GM23338 (cell line): Measurements from ENCODE around the gene CDH8. TPM values are rescaled to one million over a fixed set of nuclear protein-coding genes. Genes with fewer than 3 reads are reported as not detected.
A peak's percentile ranks its signal among the peaks of the same experiment; 100 is the strongest.

Source experiments
- ATAC-seq: fragments of 200-7000 bp; cut with Tn5 transposase; 3 replicates; pipeline ENCODE4 v1.9.1; 2020
- DNase-seq: peaks from one replicate; pipeline ENCODE4 v3.0.0-alpha.2; 2015; ENCODE audit warnings: low spot score
- H2AFZ ChIP-seq: fragments of 200-600 bp; sonication (generic); 2 replicates; pipeline ENCODE4 v1.8.0; 2016; ENCODE audit warnings: antibody characterized with exemption, mild to moderate bottlenecking, moderate library complexity
- H3F3A ChIP-seq: fragments of 200-600 bp; sonication (generic); replicated peaks from 2 replicates; pipeline ENCODE4 v1.8.0; 2017; ENCODE audit warnings: antibody characterized with exemption, mixed run types, low read depth
- H3K27ac ChIP-seq: fragments of 200-600 bp; sonication (generic); 2 replicates; pipeline ENCODE4 v1.6.1; 2016; ENCODE audit warnings: low read depth
- H3K27me3 ChIP-seq: fragments of 200-600 bp; sonication (generic); 2 replicates; pipeline ENCODE4 v1.8.0; 2016; ENCODE audit warnings: mild to moderate bottlenecking, mixed run types, moderate library complexity; ENCODE audit not compliant: insufficient read depth
- H3K36me3 ChIP-seq: fragments of 200-600 bp; sonication (generic); 2 replicates; pipeline ENCODE4 v1.8.0; 2016; ENCODE audit warnings: mild to moderate bottlenecking; ENCODE audit not compliant: insufficient read depth
- H3K4me1 ChIP-seq: fragments of 200-600 bp; sonication (generic); 2 replicates; pipeline ENCODE4 v1.8.0; 2016; ENCODE audit warnings: mild to moderate bottlenecking, moderate library complexity; ENCODE audit not compliant: insufficient read depth
- H3K4me2 ChIP-seq: fragments of 200-600 bp; sonication (generic); 2 replicates; pipeline ENCODE4 v1.7.1; 2017; ENCODE audit warnings: mixed run types
- H3K4me3 ChIP-seq: fragments of 200-600 bp; sonication (generic); 2 replicates; pipeline ENCODE4 v1.6.1; 2016; ENCODE audit warnings: mixed run types
- H3K79me2 ChIP-seq: fragments of 200-600 bp; sonication (generic); replicated peaks from 2 replicates; pipeline ENCODE4 v1.8.0; 2017; ENCODE audit warnings: mild to moderate bottlenecking; ENCODE audit not compliant: insufficient read depth
- H3K9me2 ChIP-seq: fragments of 200-600 bp; sonication (generic); 2 replicates; pipeline ENCODE4 v1.8.0; 2017; ENCODE audit not compliant: insufficient read depth
- H4K20me1 ChIP-seq: fragments of 200-600 bp; sonication (generic); replicated peaks from 2 replicates; pipeline ENCODE4 v1.8.0; 2017; ENCODE audit warnings: mild to moderate bottlenecking; ENCODE audit not compliant: insufficient read depth
- H3K27ac Mint-ChIP-seq: 2 replicates; pipeline ENCODE4 v1.8.0; 2020; ENCODE audit warnings: inconsistent platforms, mild to moderate bottlenecking, moderate library complexity, mixed read lengths
- H3K27me3 Mint-ChIP-seq: 3 replicates; pipeline ENCODE4 v1.8.0; 2022; ENCODE audit warnings: low read depth, mild to moderate bottlenecking, moderate library complexity, mixed read lengths, inconsistent platforms; ENCODE audit not compliant: insufficient read depth, poor library complexity
- H3K36me3 Mint-ChIP-seq: 3 replicates; pipeline ENCODE4 v1.8.0; 2021; ENCODE audit warnings: low read depth, mild to moderate bottlenecking, inconsistent platforms, moderate library complexity, mixed read lengths
- H3K4me1 Mint-ChIP-seq: 3 replicates; pipeline ENCODE4 v1.8.0; 2020; ENCODE audit warnings: mild to moderate bottlenecking, inconsistent platforms, mixed read lengths
- H3K4me3 Mint-ChIP-seq: 3 replicates; pipeline ENCODE4 v1.8.0; 2021; ENCODE audit warnings: moderate library complexity, mild to moderate bottlenecking, inconsistent platforms, mixed read lengths
- H3K9me3 Mint-ChIP-seq: 3 replicates; pipeline ENCODE4 v1.8.0; 2020; ENCODE audit warnings: moderate library complexity, mild to moderate bottlenecking, inconsistent platforms, mixed read lengths
- CREB1 ChIP-seq: fragments of 250-450 bp; sonication (Bioruptor Pico); IDR thresholded peaks from 2 replicates; pipeline ENCODE4 v1.5.0; 2020; ENCODE audit warnings: low read depth, mild to moderate bottlenecking, moderate library complexity
- CTCF ChIP-seq, 2 experiments: fragments of 200-600 bp in 1 of 2; sonication (generic) in 1 of 2; conservative IDR thresholded peaks; 2 replicates each; pipeline versions ENCODE4 v1.5.1 to v1.6.1; 2016 to 2017; ENCODE audit warnings: antibody characterized with exemption in 2 of 2, low read depth in 2 of 2, mild to moderate bottlenecking in 2 of 2, moderate library complexity in 1 of 2
- ETS1 ChIP-seq: IDR thresholded peaks from 2 replicates; pipeline ENCODE4 v1.6.1; 2016; ENCODE audit warnings: antibody characterized with exemption
- EZH2 ChIP-seq: fragments of 200-600 bp; sonication (generic); IDR thresholded peaks from one replicate; pipeline ENCODE4 v1.8.0; 2017; ENCODE audit warnings: antibody characterized with exemption, mild to moderate bottlenecking, low read depth; ENCODE audit not compliant: unreplicated experiment
- EZH2phosphoT487 ChIP-seq: fragments of 200-600 bp; sonication (generic); IDR thresholded peaks from one replicate; pipeline ENCODE4 v1.8.1; 2018; ENCODE audit warnings: antibody characterized with exemption; ENCODE audit not compliant: unreplicated experiment
- JUNB ChIP-seq: IDR thresholded peaks from one replicate; pipeline ENCODE4 v1.6.1; 2016; ENCODE audit warnings: antibody characterized with exemption; ENCODE audit not compliant: unreplicated experiment
- POLR2AphosphoS5 ChIP-seq: IDR thresholded peaks from 2 replicates; pipeline ENCODE4 v1.6.1; 2016; ENCODE audit warnings: antibody characterized with exemption, low read depth
- STAT1 ChIP-seq: IDR thresholded peaks from one replicate; pipeline ENCODE4 v1.6.1; 2016; ENCODE audit warnings: antibody characterized with exemption; ENCODE audit not compliant: unreplicated experiment
- ZNF114 ChIP-seq: fragments of 250-450 bp; sonication (Bioruptor Pico); IDR thresholded peaks from 2 replicates; pipeline ENCODE4 v1.5.0; 2020; ENCODE audit warnings: mild to moderate bottlenecking, moderate library complexity
- ZNF331 ChIP-seq: fragments of 250-450 bp; sonication (Bioruptor Pico); IDR thresholded peaks from 2 replicates; pipeline ENCODE4 v1.5.0; 2020; ENCODE audit warnings: low read depth, mild to moderate bottlenecking, moderate library complexity
- ZNF462 ChIP-seq: fragments of 250-450 bp; sonication (Bioruptor Pico); IDR thresholded peaks from 2 replicates; pipeline ENCODE4 v1.5.0; 2020; ENCODE audit warnings: mild to moderate bottlenecking, moderate library complexity
- polyA plus RNA-seq: library from polyadenylated mRNA; unstranded; fragments of >200 nt; fragmentation: Nextera tagmentation; extraction: Ambion mirVana; gene quantifications from 2 replicates; pipeline ENCODE4 v1.2.1, GENCODE V29; 2016
- total RNA-seq: library from RNA; depleted of rRNA; stranded (reverse); fragments of >200 nt; shearing (Covaris generic); gene quantifications from 2 replicates; pipeline ENCODE4 v1.2.3, GENCODE V29; 2014

CDH8 gene
- total and polyA plus RNA-seq, 2 experiments from 2014 or later, result 10.2 to 11.7 TPM

GRCh38 chr16:62038225-62038624 lies 2.0 kb upstream of the CDH8 start:
- Mint-ChIP-seq H3K36me3 (no peaks in the 10 kb centered on the region), H3K4me3 (no peak overlapping the region), H3K9me3 (no peaks in the 10 kb centered on the region), H3K27ac (no peak overlapping the region), H3K27me3 (peaks cover 58% of the 10 kb centered on the region), H3K4me1 (peaks cover 43% of the 10 kb centered on the region)
- Histone ChIP-seq H3K4me2 (peak overlapping the region; percentile 35; the same call in 1 of the 2 replicates), H3K79me2 (no peaks in the 10 kb centered on the region), H3K4me1 (peaks cover 36% of the 10 kb centered on the region), H3K36me3 (no peaks in the 10 kb centered on the region), H3K27ac (no peak overlapping the region), H4K20me1 (no peaks in the 10 kb centered on the region), H3K27me3 (peaks cover 61% of the 10 kb centered on the region), H3K9me2 (no peaks in the 10 kb centered on the region), H2AFZ (no peak overlapping the region), H3K4me3 (no peak overlapping the region), H3F3A (no peaks in the 10 kb centered on the region; the same call in 1 of the 2 replicates)
- TF ChIP-seq ZNF462 (CRISPR knock-in tag), result no peak
- no peak for TF ChIP-seq CTCF (conservative IDR thresholded peaks at IDR 0.05; ENCODE audit: low read depth in 2 of 2)
- no peak for TF ChIP-seq EZH2
- TF ChIP-seq EZH2phosphoT487, result no peak
- TF ChIP-seq JUNB, result no peak
- no peak for TF ChIP-seq STAT1
- no peak for TF ChIP-seq ZNF331 (CRISPR knock-in tag)
- TF ChIP-seq ZNF114, result no peak
- no peak for TF ChIP-seq POLR2AphosphoS5
- TF ChIP-seq CREB1 (CRISPR knock-in tag), result no peak
- TF ChIP-seq ETS1, result no peak
- no peak for ATAC-seq
- no peak for DNase-seq
